ENCODE measurements around the gene MED12L. TPM values are rescaled to one million over a fixed set of nuclear protein-coding genes. Genes with fewer than 3 reads are reported as not detected.

MED12L gene
- polyA plus RNA-seq (2012; ENCODE audit: insufficient read depth, insufficient read length, low read depth) = 4.5 TPM

- Histone ChIP-seq H3K27me3 (no peaks in the 10 kb centered on the region), H3K9me3 (no peaks in the 10 kb centered on the region), H3K36me3 (no peaks in the 10 kb centered on the region), H3K4me1 (no peaks in the 10 kb centered on the region), H3K4me3 (ENCODE audit: low read depth, low read length) (peak within 1 kb of the TSS; percentile 73)
- TF ChIP-seq CTCF (IDR thresholded peaks at IDR 0.05; ENCODE audit: low read depth, low read length) = peak; percentile 30
- DNase-seq = peak; percentile 91
Measured at GRCh38 chr3:151085227-151085888, at the start of gene MED12L. Gene MED12L, plus strand, starts transcription at chr3:151085664. Its CDS starts 1,263 bp downstream, at chr3:151086927.

GRCh38 chr3:151037746-151038477, 47.6 kb upstream of the MED12L start:
- TF ChIP-seq CTCF (IDR thresholded peaks at IDR 0.05; ENCODE audit: low read depth, low read length) = no peak
- Histone ChIP-seq H3K9me3 (no peaks in the 10 kb centered on the region), H3K36me3 (no peaks in the 10 kb centered on the region), H3K4me3 (ENCODE audit: low read depth, low read length) (no peak overlapping the region), H3K4me1 (no peaks in the 10 kb centered on the region), H3K27me3 (no peaks in the 10 kb centered on the region; the same call in 1 of the 2 replicates)
- no peak for DNase-seq

GRCh38 chr3:151044706-151045105, 40.8 kb upstream of the MED12L start:
- H3K4me1 ChIP-seq = no peaks in the 10 kb centered on the region
- H3K9me3 ChIP-seq = no peaks in the 10 kb centered on the region
- H3K36me3 ChIP-seq = no peaks in the 10 kb centered on the region
- H3K4me3 ChIP-seq (ENCODE audit: low read depth, low read length) = no peak overlapping the region
- no peaks in the 10 kb centered on the region; the same call in 1 of the 2 replicates for H3K27me3 ChIP-seq
- TF ChIP-seq CTCF (IDR thresholded peaks at IDR 0.05; ENCODE audit: low read depth, low read length) = no peak
- DNase-seq = no peak

- Histone ChIP-seq H3K4me3 (ENCODE audit: low read depth, low read length) (no peak overlapping the region), H3K36me3 (no peaks in the 10 kb centered on the region), H3K27me3 (peaks cover under 1% of the 10 kb centered on the region; the same call in 1 of the 2 replicates), H3K4me1 (no peaks in the 10 kb centered on the region), H3K9me3 (no peaks in the 10 kb centered on the region)
- TF ChIP-seq CTCF (IDR thresholded peaks at IDR 0.05; ENCODE audit: low read depth, low read length) = no peak
- no peak for DNase-seq
Measured at GRCh38 chr3:151047636-151048035, 37.8 kb upstream of the MED12L start.

- no peak for DNase-seq
- no peaks in the 10 kb centered on the region for H3K4me1 ChIP-seq
- H3K9me3 ChIP-seq = no peaks in the 10 kb centered on the region
- H3K27me3 ChIP-seq = peaks cover 7% of the 10 kb centered on the region; the same call in 1 of the 2 replicates
- no peaks in the 10 kb centered on the region for H3K36me3 ChIP-seq
- H3K4me3 ChIP-seq (ENCODE audit: low read depth, low read length) = no peak overlapping the region
- TF ChIP-seq CTCF (IDR thresholded peaks at IDR 0.05; ENCODE audit: low read depth, low read length) = no peak
Measured at GRCh38 chr3:151051533-151051932, 33.9 kb upstream of the MED12L start.

GRCh38 chr3:151052346-151052745, 33.1 kb upstream of the MED12L start:
- no peak overlapping the region for H3K4me3 ChIP-seq (ENCODE audit: low read depth, low read length)
- no peaks in the 10 kb centered on the region for H3K9me3 ChIP-seq
- no peaks in the 10 kb centered on the region for H3K36me3 ChIP-seq
- peaks cover 7% of the 10 kb centered on the region; the same call in 1 of the 2 replicates for H3K27me3 ChIP-seq
- DNase-seq = no peak
- TF ChIP-seq CTCF (IDR thresholded peaks at IDR 0.05; ENCODE audit: low read depth, low read length) = no peak
- H3K4me1 ChIP-seq = no peaks in the 10 kb centered on the region
